Epidermal melanocyte (primary cell): ENCODE results near the gene CAMK1D.
"Not testable (repeated sequence)": the region's sequence is repeated elsewhere in the genome, so short reads cannot be mapped to it uniquely, and the experiment has no call there.

Experiments used
- DNase-seq: peaks from one replicate; pipeline ENCODE4 v3.0.0; 2011; ENCODE audit warnings: low spot score; ENCODE audit not compliant: insufficient read length

CAMK1D gene

DNA sequence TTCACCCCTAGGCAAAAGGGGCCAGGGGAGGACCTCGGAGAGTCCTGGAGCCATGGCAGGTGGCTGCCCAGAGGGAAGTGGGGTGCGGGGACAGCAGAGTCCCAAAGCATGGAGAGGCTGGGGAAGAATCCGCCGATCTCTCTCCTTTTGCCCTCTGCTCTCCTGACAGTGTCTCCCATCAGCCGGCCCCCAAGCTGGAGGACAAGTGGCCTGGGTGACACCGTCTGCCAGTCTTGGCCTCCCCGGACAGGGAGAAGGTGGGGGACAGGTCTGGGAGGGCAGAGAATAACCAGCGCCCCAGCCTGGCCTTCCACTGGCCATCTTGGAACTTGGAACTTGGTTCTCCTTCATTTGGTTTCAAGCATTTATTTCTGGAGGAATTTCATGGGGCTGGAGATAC is 77.9 kb downstream of the CAMK1D start:
- no peak for DNase-seq

DNA sequence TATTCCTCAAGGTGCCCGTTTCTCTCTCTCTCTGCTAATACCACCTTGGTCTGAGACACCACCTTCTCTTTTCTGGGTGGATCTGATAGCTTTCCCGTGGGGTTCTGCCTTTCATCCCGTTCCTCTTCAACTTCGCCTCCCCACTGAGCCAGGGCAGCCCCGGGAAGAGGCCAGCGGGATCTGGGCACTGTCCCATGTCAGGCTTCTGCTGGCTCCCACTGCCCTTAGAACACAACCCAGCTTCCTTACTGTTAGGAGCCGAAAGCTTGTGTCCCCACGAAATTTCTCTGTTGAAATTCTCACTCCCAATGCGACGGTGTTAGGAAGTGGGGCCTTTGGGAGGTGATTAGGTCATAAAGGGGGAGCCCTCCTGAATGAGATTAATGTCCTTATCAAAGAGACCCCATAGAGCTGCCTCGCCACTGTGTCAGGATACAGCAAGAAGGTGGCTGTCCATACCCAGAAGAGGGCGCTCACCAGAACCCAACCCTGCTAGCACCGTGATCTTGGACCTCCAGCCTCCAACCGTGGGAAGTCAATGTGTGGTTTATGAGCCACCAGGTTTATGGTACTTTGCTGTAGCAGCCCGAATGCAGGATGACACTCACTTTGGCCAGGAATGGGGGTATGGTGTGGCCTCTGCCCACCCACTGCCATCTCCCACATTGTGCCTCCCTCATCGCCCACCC is 79.2 kb downstream of the CAMK1D start:
- no peak for DNase-seq

DNA sequence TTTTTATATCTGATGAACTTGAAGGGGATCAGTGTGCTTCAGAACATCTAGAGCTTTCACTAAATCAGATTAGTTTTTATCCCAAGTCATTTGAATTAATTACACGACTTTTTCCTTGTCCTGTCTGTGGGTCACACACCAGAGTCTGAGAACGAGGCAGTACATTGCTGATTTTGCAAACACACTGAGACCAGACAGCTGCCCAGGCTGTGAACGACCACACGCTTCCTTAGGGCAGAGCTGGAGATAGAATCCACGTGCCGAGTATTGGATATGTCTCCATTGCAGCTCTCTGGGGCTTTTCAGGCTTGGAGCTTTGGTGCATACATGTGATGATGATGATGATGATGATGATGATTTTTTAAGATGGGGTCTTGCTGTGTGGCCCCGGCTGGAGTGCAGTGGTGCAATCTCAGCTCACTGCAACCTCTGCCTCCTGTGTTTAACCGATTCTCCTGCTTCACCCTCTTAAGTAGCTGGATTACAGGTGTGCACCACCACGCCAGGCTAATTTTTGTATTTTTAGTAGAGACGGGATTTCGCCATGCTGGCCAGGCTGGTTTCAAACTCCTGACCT is 81.1 kb downstream of the CAMK1D start:
- DNase-seq, result no peak

DNA sequence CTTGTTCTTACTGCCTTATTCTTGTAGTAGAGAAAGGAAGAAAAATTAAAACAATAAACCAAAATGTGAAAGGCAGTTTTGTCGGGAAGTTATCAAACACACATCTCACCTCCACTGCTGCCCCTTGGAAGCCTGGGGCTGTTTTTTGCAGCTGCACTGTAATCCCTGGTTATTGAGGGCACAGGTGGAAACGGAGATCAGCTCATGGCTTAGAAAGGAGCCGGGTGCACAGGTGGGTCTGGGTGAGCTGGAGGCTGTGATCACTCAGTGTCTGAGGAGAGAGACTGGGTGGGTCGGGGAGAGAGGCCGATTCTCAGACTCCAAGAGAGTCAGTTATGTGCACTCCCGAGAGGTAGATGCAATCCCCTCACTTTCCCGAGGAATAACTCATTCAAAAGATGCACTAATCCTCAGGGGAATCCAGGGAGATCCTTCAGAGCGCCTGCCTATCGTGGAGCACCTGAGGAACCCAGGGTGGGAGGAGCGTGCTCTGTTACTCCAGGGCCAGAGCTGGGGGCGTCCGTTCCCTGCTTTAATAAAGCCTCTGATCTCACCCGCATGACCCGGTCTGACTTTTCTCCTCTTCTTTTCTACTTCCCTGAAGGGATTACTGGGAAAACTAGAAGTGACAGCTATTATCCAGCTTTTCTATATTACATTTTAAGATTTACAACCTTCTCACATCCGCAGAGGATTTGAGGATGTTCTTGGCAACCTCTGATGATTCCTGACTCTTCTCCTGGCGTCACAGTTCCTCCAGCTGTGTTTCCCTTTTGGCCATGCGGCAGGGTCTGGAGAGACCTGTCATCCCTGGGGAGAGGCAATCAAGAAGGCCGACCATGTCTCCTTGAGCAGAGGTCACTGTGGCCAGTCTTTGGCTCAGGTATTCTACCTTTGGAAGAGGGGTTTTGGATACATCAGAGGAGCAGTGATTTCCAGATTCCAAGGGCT is 82.1 kb downstream of the CAMK1D start:
- DNase-seq, result no peak

DNA sequence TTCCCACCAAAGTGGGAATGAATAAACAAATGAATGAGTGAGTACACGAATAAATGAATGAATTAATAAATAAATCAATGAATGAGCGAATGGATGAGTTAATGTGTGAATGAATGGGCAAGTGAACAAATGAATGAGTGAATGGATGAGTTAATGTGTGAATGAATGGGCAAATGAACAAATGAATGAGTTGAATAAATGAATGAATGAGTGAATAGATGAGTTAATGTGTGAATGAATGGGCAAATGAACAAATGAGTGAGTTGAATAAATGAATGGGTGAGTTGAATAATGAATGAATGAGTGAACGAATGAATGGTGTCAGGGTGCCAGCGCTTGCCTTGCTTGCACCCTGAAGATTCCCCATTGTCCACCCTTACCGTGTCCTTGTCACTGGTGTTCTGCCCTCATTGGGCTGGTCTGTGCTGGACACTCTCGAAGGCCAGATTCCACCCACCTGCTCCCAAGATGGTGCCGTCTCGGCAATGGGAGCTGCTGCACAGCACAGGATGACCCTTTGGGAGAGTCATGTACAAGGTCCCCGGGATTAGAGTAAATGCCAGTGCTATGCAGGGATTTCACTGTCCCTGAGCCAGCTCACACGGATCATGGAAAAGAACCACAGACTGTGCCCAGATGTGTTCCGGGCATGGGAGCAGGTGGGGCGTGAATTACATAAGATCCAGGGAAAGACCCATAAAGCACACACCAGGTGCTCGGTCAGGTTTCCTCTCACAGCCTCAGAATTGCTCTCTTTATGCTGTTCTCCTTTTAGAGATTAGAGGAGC is 83.2 kb downstream of the CAMK1D start:
- no peak for DNase-seq

DNA sequence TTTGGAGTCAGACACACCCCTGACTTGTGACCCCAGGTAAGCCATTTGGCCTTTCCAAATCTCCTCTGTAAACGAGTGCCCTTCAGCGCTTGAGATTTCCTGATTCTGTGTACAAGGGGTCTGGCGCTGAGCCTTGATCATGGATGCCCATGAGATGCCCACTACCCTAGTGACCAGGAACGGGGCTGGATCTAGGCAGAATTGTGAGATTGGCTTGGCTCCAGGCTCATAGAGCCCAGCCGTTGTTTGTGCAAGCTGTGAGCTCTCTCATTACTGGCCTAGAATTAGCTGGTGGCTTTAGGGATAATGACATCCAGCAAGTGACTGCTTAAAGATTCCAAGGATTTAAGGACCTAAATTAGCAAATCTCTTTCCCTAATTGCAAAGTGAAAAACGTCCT is 84.9 kb downstream of the CAMK1D start:
- DNase-seq, result no peak

DNA sequence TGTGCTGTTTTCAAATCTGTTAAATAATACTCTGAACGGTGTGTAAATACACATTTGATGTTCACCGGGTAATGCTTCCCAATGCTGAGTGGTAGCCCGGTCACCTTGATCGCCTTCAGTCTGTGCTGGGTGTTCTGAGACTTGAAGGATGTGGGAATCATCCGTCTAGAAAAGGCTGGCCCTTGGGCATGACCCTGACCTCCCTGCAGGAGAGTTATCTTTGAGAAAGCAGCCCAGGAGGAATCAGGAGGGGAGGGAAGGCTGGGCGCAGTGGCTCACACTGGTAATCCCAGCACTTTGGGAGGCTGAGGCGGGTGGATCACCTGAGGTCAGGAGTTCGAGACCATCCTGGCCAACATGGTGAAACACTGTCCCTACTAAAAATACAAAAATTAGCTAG is 85.3 kb downstream of the CAMK1D start:
- not testable (repeated sequence) for DNase-seq

DNA sequence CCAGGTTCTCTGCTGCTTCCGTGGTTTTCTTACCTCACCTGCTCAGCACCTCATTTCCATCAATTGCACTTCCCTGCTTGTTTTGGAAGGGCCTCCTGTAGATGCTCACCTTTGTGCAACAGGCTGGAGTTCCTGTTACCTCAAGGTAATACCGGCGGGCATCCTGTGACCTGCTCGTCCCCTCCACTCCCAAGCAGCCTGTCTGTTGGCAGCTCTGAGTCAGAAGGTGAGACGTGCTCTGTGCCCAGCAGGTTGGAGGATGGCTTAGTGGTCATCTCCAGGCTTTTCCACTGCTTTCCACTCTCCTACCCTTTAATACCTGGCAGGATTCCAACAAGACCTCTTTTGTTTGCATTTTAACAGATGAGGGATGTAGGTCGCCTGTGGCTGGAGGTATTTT is 86.0 kb downstream of the CAMK1D start:
- DNase-seq, result no peak

DNA sequence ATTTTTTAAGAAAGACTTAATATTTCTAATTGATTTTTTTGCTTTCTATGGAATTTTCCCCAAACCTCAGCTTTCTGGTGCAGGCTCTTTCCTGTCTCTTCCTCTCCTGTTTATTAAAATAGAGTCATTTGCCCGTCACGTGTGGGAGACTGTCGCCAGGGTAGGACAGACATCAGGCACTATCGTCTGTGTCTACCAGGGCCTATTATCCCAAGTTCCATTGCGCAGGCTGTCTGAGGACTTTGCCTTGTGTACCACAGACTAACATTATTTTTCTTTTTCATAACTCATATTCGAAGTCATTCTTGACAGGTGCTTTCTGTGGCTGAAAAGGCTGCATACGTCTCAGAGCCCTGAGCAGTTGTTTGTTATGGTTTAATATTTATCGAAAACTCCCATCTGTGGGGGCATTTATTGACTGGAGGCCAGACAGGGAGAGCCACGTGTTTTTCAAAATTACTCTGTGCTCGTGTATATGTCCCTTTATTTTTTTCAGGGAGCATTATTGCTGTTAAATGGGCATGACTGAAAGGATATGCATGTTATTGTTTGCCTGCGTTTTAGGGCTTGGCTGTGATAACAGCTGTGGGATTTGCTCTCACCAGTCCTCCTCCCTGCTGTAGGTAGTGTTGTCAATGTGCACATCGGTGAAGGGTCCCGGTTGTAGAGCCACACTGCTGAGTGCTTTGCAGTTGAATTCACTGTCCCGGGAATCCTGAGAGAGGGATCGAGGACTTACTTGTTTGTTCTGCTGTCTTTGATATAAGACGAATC is 89.8 kb downstream of the CAMK1D start:
- DNase-seq, result no peak

DNA sequence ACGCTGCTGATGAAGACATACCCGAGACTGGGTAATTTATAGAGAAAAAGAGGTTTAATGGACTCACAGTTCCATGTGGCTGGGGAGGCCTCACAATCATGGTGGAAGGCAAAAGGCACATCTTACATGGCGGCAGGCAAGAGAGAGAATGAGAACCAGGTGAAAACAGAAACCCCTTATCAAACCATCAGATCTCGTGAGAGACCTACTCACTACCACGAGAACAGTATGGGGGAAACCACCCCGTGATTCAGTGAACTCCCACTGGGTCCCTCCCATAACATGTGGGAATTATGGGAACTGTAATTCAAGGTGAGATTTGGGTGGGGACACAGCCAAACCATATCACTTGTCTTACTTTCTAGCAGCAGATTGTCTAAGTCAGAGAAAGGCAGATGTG is 90.4 kb downstream of the CAMK1D start:
- DNase-seq, result not testable (repeated sequence)

DNA sequence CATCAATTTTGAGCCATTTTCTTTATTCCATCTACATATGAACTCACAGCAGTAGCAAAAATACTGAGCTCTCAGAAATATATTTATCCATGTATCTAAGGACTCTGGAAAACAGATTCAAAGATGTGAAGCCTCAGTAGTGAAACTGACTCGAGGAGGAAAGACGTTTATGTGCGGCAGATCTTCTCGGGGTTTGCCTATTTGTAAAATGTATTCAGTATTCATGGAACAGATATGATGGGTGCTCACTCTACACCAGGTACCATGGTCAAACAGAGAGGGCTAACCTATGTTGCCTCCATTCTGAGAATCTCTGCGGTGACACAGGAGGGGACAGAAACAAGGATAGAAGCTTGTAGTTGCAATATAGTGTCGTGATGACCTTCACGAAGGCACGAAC is 93.7 kb downstream of the CAMK1D start:
- DNase-seq, result no peak

DNA sequence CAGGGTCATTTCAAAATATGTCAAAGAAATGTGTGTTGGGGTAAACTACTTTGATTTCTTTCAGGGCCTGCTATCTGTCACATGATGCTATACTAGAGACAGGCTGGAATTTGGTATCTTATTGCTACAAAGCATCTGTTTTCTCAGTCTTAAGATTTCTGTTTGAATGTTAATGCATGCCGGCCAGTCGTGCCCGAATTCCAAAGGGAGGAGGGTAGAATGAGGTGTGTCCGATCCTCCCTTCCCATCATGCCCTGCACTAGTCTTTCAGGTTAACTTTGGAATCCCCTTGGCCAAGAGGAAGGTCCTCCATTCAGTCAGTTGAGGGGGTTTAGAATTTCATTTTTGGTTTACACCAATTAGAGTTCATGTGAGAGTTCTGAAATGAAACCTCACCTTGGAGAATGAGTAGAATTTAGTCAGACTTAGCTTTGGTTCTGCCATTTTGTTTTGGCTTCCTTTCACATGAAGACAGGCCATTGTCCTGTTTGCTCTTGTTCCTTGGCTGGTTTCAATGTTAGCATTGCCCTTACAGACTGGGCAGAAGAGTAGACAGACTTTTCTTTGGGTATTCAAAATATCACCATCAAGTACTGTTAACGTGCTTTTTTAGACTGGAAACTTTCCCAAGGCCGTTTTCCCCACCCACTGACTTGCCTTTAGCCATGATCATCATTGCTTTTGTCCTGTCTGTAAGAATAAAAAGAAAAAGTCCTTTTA is 95.8 kb downstream of the CAMK1D start:
- DNase-seq, result no peak

DNA sequence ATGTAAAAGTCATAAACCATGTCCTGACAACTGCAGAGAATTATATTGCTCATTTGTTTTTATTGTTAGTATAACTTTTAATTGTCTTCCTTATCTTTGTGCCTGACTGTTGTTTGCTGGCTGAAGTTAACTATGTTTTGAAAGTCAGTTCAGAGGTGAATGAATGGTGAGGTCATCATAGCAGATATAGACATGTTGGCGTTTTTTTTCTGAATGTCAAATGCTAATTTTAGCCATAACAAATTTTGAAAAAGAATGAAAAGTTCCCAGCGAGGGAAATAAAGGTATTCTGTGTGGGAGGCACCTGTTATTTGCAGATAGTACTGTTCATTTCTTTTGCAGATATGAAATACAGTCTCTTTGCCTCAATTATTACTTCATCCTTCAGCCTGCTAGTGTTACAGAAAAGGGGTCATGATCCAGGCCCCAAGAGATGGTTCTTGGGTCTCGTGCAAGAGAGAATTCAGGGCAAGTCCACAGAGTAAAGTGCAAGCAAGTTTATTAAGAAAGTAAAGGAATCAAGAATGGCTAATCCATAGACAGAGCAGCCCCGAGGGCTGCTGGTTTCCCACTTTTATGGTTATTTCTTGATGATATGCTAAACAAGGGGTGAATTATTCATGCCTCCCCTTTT is 96.5 kb downstream of the CAMK1D start:
- DNase-seq, result no peak

DNA sequence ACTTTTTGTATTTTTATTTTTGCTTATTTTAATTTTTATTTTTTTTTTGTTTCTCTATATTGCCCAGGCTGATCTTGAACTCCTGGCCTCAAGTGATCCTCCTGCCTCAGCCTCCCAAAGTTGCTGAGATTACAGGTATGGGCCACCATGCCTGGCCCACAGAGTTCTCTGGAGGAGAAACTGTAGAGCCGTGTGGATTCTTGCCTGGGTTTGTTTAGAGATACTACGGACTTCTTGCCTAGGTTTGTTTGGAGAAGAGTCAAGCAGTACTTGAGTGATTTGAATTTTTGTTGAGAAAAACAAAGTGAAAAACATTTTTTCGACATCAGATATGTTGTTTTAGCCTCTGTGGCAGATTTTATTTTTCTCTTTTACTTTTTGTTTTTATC is 99.0 kb downstream of the CAMK1D start:
- no peak for DNase-seq

DNA sequence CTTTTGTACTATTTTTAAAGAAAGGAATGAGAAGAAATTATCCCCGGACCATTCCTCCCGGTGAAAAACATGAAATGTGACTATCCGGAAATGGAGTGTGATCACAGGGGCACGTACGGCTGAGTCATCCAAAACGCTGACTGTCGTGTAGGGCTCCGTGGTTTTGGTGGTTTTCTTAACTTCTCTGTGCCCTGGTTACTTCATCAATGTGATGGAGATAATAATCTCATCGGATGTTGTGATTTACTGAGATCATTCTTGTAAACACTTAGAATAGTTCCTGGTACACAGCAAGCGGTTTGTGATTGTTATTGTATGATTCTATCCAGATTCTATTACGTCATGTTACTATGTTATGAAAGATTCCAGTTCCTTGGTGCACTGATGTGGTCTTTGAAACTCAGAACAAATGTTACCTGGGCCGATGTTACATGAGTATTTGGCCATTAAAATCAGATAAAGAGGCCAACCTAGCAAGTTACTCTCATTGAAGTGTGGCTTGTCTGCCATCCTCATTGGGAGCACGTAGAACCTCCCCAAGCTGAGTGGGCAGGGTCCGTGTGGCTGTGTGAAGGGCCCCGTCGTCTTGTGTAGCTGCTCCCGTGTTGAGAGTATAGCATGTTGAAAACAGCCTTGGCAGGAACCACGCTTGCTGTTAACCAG is 99.5 kb downstream of the CAMK1D start:
- DNase-seq, result no peak

DNA sequence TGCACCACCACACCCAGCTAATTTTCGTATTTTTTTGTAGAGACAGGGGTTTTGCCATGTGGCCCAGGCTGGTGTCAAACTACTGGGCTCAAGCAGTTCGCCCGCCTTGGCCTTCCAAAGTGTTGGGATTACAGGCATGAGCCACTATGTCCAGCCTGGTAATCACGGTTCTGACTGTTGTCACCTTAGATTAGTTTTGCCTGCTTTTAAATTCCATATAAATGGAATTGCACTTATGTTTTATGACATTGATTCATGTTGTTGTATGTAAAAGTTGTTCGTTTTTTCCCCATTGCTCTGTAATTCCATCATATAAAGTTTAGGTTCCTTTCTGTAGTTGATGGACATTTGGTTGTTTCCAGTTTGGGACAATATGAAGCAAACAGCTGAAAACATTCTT is 106.0 kb downstream of the CAMK1D start:
- no peak for DNase-seq

DNA sequence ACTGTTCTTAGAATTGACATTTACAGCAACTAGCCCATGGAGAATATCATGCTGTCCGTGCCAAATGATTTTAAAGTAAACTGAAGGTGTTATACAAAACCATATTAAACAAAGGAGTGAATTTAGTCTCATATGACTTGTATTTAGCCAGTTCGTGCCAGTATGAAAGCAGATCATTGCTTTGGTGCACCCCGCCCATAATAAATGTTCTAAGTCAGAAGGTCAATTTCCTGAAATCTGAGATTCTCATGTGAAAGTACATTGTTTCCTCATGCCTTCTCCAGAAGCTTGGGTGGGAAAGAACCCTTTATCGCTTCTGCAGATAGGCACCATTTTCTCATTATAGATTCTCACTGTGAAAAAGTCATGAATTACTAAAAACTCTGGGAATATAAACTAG is 106.4 kb downstream of the CAMK1D start:
- no peak for DNase-seq

DNA sequence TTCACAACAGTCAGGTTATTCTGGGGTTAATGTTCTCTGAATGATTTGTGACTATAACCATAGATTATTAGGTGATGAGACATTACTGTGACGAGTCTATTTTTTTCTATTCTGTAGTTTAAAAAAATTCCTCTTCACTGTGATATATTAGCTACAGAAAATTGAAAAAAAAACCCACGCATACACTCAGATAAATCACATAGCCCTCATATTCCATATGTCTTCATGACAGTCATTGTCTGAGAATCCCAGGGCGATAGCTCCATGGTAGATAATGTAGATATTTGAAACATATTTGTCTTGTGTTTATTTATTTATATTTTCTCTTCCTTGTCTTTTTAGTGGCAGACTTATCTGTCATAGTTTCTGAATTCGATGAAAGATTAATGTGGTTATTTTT is 110.0 kb downstream of the CAMK1D start:
- DNase-seq, result no peak

DNA sequence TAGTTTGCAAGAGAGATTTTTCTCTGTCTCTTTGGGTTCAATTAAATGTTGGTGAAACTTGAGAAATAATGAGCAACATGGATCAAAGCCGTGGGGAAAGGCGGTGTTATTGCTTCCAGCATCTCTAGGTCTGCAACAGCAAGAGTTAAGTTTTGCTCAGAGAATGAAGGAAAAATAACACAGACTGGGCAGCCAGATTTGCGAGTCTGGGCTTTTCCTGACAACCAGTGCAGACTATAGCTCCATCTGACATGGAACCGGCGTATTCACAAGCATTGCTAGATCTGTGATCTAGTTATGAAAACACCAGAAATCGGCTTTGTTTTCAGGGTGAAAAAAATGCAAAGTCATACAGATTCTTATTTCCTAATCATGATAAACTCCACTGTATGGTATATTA is 110.4 kb downstream of the CAMK1D start:
- DNase-seq, result no peak
